AG20443 (cell line): ENCODE results near the gene BRI3BP.
"Not testable (repeated sequence)": the region's sequence is repeated elsewhere in the genome, so short reads cannot be mapped to it uniquely, and the experiment has no call there.

ENCODE experiments used
- DNase-seq: peaks from one replicate; pipeline ENCODE4 v3.0.0; 2012; ENCODE audit warnings: low spot score, mixed read lengths

Gene BRI3BP

DNA sequence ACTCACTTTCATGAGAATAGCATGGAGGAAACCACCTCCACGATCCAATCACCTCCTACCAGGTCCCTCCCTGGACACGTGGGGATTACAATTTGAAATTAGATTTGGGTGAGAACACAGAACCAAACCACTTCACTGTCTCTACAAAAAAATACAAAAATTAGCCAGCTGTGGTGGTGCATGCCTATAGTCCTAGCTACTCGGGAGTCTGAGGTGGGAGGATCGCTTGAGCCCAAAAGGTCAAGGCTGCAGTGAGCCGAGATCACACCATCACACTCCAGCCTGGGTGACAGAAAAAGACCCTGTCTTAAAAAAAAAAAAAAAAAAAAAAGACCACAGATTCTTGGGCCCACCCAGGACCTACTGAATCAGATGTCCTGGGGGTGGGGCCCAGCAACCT, 28.3 kb downstream of the BRI3BP start:
- DNase-seq: no peak

DNA sequence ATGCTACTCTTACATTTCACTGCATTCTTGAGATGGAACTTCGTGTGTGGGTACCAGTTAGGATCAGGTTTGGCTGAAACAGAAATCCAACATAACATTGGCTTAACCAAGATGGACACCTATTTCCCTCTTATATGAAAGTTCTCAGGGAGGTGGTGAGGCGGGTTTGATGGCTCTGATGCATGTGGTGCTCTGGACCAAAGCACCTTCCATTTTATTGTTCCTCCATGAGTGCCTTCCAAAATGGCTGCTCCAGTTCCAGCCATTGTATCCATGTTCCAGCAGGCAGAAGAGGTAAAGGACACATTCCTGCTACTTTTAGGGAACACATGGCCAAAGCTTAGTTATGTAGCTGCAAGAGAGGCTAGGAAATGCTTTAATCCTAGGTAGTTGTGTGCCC, 29.6 kb downstream of the BRI3BP start:
- no peak for DNase-seq

DNA sequence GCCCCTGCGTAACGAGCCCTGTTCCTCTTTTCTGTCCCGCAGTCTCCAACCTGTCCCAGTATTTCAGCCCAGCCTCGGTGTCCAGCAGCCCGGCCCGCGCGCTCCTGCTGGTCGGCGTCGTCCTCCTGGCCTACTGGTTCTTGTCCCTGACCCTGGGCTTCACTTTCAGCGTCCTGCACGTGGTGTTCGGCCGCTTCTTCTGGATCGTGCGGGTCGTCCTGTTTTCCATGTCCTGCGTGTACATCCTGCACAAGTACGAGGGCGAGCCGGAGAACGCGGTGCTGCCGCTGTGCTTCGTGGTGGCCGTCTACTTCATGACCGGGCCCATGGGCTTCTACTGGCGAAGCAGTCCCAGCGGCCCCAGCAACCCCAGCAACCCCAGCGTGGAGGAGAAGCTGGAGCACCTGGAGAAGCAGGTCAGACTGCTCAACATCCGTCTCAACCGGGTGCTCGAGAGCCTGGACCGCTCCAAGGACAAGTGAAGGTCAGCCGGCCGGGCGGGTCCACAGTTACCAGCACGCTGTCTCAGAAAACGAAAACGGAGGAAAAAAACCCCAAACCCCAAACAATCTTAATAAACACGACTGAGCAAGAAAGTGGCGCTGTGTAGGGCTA, 31.6 kb downstream of the BRI3BP start:
- no peak for DNase-seq

DNA sequence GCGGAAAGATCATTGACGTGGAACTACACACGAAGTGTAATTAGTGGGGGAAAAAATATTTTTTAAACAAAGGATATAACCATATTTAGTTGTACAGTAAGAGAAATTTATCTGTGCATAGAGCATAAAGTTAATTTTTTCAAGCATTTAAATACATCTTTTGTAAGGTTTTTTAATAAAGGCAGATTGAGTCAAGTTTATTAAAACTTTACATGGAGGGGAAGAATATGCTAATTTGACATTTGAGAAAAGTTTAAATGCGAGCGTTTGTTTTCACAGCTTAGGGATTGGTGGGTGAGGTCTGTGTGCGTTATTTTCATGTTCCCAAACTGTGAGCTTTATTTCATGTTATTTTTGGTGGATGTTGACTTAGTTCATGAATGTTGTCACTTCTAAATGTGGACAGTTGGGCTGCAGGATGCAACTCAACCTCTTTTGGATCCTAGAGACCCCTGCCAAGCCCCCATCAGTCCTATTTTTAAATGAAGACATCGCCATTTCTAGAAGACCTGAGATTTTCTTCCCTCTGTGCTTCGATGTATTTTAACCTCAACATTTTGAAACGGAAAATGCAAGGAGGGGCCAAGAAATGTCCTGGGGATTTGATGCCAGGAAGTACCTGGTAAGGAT, 32.3 kb downstream of the BRI3BP start:
- DNase-seq: no peak

DNA sequence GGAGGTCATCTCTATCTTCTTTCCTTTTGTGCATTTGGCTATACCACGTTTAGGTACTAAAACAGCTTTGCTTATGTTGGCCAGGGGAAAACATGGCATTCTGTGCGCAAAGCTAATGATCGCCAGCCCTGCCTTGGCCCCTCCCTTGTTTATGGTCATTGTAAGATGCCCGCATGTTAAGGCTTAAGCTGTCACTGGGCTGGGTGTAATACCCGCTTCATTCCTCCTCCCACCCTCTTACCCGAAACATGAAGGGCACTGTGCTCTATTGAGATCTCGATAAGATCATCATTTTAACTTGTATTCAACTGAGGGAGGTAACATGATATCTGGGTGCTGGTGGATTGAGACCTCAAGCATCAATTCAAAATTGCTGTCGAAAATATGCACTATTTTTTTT, 34.7 kb downstream of the BRI3BP start:
- no peak for DNase-seq

DNA sequence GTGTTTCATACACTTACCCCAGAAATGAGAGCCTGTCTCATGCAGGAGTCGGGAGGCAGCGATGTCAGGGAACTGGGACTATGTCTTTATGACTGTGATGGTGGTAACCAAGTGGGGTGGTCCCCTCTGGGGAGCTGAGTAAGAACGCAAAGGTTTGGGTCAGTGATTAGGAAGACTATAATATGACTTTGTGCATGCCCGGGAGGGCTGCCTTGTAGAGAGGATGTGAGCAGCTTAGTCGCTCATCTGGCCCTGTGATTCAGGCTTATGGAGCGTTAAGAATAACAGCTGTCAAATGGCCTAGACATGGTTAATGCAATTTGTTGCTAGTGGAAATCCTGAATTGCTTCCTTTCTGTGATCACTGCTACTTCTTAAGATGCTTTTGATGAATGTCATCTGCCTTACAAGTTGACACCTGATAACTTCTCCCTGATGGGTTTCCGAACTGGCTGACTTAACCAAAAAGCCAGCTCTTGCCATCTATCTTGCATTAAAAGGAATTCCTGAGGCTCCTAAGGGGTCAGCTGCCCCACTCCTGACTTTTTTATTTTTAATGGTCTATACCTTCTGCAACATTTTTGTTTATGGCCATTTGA, 36.4 kb downstream of the BRI3BP start:
- DNase-seq: no peak

DNA sequence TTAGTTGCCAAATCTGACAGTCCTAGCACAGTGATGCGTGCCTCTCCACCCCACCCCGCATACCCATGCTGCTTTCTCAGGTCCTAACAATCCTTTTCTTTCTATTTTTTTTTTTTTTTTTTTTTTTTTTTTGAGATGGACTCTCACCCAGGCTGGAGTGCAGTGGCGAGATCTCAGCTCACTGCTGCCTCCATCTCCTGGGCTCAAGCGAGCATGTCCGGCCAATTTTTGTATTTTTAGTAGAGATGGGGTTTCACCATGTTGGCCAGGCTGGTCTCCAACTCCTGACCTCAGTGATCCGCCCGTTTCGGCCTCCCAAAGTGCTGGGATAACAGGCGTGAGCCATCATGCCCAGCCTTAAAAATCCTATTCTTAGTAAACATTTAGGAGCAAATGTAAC, 38.0 kb downstream of the BRI3BP start:
- DNase-seq: not testable (repeated sequence)

DNA sequence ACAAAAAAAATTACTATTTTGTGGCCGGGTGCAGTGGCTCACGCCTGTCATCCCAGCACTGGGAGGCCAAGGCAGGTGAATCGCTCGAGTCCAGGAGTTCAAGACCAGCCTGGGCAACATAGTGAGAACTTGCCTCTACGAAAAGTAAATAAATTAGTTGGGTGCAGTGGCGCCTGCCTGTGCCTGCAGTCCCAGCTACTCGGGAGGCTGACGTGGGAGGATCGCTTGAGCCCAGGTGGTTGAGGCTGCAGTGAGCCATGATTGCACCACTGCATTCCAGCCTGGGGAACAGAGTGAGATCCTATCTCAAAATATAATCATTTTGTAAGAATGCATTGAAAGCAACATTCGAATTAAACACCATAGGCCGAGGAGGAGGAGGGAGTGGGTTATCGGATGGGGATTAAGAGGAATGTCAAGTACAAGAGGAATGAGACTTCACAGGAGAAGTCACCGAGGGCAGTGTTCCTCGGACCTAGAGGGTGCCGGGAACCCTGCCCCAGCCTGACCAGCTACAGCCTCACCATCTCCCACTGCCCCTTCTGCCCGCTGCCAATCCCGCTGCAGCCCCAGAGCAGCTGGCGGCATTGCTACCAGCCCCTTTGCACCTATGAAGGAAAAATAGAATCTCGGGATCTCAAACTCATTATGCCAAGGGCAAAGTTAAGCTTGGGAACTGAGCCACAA, 39.2 kb downstream of the BRI3BP start:
- DNase-seq: no peak

DNA sequence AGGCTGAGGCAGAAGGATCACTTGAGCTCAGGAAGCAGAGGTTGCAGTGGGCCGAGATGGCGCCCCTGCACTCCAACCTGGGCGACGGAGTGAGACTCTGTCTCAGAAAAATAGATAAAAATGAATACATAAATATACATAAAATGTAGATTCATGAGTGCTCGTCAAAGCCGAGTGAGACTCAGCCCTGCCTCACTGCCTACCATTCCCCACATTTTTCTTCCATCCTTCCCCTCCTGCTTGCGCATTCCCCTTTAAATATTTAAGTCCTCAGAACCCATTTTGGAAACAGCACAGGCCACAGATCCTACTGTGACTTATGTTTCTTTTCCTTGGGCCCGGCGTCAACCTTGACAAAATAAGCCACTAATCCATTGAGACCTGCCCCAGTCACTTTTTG, 39.8 kb downstream of the BRI3BP start:
- DNase-seq: no peak

DNA sequence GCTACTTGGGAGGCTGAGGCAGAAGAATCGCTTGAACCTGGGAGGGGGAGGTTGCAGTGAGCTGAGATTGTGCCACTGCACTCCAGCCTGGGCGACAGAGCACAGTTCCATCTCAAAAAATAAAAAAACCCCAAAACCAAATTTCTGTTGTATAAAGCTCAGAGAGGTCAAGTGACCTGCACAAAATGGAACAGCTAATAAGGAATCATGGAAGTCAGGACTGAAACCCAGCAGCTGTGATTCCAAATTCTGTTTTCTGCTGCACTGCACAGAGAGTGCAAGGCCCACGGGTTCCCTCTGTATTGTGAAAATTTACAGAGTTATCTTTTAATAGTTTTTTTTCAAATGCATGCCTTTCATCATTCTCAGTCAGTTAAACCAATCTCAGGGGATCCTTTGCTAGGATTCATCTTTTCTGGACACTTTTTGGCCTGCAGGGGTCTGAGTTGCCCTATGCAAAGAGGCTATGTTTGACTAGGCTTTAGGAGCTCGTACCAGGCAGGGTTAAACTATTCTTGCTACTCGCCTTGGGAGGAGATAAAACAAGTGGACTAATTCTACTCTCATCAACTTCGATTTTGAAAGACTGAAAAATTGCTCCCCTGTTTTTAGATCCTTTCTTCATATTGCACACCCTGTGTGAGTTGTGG, 45.7 kb downstream of the BRI3BP start:
- DNase-seq: no peak

DNA sequence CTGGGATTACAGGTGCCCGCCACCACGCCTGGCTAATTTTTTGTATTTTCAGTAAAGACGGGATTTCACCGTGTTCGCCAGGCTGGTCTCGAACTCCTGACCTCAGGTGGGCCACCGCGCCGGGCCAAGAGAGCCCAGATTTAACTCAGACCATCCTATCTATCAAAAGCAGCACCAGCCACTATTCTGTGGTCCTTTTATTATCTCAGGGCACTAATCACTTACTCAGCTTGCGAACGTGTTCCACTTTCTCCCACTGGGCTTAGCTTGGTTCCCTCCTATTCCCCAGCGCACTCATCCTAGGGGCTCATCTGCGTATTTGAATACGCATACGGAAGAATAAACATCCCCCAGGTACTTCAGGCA, 55.6 kb downstream of the BRI3BP start:
- DNase-seq: no peak

DNA sequence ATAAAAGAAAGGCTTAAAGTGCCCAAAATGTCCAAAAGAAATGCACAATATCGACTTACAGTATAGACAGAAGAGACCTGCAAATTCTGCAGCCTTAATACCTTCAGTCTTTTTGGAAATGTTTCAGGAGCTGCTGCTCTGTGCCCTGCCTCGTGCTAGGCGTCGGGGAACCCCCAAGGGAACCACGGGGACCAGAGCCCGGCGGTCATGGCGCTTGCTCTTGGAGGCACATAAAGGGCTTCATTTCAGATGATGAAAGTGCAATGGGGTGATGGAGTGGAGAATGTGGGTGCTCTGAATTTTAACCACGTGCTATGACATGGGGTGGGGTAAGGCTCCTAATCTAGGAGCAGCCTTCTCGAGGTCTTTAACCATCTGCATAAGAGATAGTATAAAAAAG, 57.0 kb downstream of the BRI3BP start:
- DNase-seq: no peak

DNA sequence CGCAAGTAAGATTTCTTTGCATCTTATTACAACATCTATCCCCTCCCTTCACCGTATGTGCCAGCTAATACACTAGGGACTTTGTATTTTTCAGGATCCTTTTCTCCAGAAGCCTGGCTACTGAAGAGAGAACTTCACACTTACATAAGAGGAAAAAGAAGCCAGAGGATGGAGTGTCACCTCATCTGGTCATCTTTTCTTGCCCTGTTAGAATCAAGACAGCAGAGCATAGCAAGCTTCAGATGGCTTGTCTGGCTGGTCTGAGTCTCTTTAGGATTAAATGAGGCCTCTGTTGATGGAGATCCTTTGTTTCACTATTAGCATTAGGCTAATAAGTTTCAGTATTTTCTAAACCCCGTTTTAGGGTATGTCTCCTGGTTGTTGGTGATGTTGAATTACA, 57.4 kb downstream of the BRI3BP start:
- DNase-seq: no peak

DNA sequence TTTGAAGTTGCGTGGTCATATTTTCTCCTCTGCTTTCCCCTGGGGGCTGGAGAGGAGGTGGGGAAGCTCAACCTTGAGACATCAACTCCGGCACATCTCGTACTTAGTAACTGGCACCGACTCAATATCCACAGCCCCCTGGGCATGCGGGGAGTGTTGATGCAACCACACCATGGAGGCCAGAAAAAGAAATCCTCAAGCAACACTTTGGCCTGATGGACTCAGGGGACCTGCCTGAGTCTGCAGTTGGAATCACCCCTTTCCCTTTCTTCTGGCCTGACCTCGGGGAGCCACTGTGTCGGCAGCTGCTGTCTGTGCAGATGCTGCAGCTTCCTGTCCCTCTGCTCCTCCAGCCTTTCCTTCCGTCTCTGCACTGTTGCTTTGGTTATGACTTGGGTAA, 60.4 kb downstream of the BRI3BP start:
- DNase-seq: no peak

DNA sequence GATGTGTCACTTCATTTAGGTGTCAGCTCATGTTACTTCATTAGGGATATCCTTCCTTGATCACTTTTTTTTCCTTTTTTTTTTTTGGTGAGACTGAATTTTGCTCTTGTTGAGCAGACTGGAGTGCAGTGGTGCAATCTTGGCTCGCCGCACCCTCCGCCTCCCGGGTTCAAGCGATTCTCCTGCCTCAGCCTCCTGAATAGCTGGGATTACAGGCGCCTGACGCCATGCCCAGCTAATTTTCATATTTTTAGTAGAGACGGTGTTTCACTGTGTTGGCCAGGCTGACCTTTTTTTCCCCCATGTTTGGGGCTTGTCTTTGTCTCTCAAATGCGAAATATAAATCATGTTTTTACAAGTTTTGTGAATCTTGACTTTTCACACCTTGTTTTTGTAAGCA, 62.1 kb downstream of the BRI3BP start:
- DNase-seq: no peak

DNA sequence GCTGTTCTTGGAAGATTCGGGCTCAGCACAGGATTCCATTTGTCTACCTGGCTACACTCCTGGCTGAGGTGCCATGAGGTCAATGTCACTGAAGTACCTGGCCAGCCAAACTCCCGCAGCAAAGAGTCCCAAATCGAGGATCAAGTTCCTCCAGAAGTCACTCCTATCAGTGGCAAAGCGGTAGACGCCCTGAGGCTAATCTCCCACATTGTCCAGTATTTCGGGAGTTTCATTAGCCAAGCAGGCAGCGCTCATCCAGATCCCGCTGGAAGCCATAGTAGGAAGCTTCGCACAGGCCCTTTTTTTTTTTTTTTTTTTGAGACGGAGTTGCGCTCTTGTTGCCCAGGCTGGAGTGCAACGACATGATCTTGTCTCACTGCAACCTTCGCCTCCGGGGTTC, 62.9 kb downstream of the BRI3BP start:
- DNase-seq: no peak

DNA sequence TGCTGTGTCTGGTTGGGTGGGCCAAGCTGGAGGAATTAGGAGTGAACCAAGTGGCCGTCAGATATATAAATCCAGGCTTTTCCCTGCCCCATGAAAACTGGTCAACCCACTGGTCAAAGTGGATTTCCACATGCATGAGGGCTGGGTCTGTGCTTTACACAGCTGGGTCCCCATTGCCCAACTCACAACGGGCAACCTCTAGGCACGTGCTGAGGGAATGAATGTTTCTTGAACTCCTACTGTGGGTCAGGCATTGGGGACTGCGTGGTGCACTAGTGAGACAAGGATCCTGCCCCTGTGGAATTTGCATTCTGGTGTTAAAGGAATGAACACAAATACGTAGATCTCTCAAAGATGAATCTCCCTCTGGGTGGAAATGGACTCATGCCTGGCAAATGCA, 64.3 kb downstream of the BRI3BP start:
- DNase-seq: no peak

DNA sequence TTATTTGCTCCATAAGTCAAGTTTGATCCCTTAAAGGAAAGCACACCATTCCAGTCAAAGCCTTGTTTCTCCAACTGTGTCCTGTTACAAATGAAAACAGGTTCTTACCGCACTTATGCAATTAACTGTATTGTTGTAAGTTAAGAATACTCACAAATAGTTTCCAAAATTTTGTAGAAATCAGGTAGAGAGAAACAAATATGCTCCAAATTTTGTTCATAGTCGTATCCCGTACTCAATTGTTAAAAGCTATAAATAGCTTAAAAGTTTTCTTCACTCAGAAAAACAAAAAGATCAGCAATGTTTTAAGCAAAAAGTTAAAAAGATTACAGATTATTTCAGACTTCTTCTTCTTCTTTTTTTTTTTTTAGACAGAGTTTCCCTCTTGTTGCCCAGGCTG, 67.8 kb downstream of the BRI3BP start:
- no peak for DNase-seq

DNA sequence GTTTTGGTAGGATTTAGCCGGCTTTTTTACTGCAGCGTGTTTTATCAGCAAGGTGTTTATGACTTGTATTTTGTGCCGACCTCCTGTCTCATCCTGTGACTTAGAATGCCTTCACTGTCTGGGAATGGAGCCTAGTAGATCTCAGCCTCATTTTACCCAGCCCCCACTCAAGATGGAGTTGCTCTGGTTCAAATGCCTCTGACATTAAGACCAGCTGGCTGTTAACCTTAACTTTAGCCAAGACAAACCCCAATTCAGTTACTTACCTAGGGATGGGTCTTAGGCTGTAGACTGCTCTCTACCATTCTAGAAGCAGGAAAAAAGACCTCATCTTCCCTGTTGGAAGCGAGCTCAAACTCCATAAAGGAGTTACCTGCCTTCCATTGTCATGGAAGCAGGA, 70.1 kb downstream of the BRI3BP start:
- not testable (repeated sequence) for DNase-seq

DNA sequence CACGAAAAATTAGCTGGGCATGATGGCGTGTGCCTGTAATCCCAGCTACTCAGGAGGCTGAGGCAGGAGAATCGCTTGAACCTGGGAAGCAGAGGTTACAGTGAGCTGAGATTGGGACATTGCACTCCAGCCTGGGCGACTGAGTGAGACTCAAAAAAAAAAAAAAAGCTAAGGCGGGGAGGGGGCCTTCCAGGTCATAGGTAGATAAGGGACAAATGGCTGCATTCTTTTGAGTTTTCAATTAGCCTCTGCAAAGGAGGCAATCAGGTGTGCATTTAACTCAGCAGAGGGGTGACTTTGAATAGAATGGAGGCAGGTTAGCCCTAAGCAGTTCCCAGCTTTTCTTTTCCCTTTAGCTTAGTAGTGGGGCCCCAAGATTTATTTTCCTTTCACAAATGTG, 71.0 kb downstream of the BRI3BP start:
- no peak for DNase-seq

DNA sequence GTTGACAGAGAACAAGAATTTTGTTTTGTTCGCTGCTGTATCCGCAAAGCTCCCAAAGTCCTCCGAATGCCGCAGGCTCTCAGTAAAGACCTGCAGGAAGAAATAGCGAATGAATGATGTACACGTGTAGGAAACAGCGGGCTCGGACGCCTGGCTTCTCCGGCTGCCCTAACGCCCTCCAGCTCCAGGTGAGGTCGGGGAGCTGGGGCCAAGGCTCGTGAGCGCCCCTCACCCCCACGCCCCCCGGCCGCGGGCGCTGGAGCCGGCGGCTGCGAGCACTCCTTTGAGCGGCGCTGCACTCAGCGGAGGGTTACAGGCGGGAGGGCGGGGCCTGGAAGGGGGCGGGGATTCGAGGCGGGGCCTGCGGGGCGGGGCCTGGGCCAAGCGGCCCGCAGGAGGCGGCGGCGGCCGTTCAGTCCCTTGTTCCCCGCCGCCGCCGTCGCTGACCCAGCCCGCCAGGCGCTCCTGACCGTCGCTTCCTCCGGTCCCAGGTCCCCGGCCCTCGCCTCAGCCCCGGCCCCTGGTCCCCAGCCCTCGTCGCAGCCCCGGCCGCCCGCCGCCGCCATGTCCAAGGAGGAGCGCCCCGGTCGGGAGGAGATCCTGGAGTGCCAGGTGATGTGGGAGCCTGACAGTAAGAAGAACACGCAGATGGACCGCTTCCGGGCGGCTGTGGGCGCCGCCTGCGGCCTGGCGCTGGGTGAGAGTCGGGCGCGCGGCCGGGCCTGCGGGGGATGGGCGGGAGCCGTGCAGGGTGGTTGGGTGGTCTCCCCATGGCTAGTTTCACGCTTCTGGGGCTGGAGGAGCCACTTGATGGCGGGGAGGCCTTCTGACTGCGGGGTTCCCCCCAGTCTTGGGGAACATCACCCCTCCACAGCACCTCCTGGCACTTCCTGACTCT, 71.8 kb downstream of the BRI3BP start, which contains the start of gene AACS:
TSS of gene AACS (plus strand) at position 415 of the 898 bp plus-strand sequence. CDS start at position 565, 150 bp downstream.
- peak; percentile 97 for DNase-seq
